ENCODE measurements around the gene RYR1.
"Not testable (repeated sequence)": the region's sequence is repeated elsewhere in the genome, so short reads cannot be mapped to it uniquely, and the experiment has no call there.

The RYR1 gene

GRCh38 chr19:38400361-38400760, 33.1 kb upstream of the RYR1 start:
- no peak for DNase-seq

GRCh38 chr19:38401148-38401547, 32.3 kb upstream of the RYR1 start:
- no peak for DNase-seq

- DNase-seq: no peak
Measured at GRCh38 chr19:38402623-38402966, 30.9 kb upstream of the RYR1 start.

GRCh38 chr19:38402967-38403674, 30.4 kb upstream of the RYR1 start, which contains the start of gene FAM98C:
FAM98C (plus strand) TSS chr19:38403093; CDS start chr19:38403154, 61 bp downstream.
- DNase-seq: peak; percentile 95

GRCh38 chr19:38404858-38405257, 28.6 kb upstream of the RYR1 start:
- DNase-seq: no peak

- DNase-seq: no peak
Measured at GRCh38 chr19:38405276-38405675, 28.2 kb upstream of the RYR1 start.

GRCh38 chr19:38409631-38410133, 23.8 kb upstream of the RYR1 start:
- DNase-seq: no peak

GRCh38 chr19:38410407-38410806, 23.1 kb upstream of the RYR1 start:
- DNase-seq: not testable (repeated sequence)

GRCh38 chr19:38411041-38411712, 22.3 kb upstream of the RYR1 start:
- DNase-seq: no peak

- not testable (repeated sequence) for DNase-seq
Measured at GRCh38 chr19:38411898-38412297, 21.6 kb upstream of the RYR1 start.

- no peak for DNase-seq
Measured at GRCh38 chr19:38412491-38412890, 21.0 kb upstream of the RYR1 start.

GRCh38 chr19:38412961-38413360, 20.5 kb upstream of the RYR1 start:
- DNase-seq: no peak

GRCh38 chr19:38413416-38413815, 20.1 kb upstream of the RYR1 start:
- no peak for DNase-seq

- DNase-seq: no peak
Measured at GRCh38 chr19:38417146-38417543, 16.3 kb upstream of the RYR1 start.

GRCh38 chr19:38417544-38418506, 15.7 kb upstream of the RYR1 start:
- DNase-seq: peak; percentile 46

GRCh38 chr19:38420935-38421334, 12.6 kb upstream of the RYR1 start:
- DNase-seq: no peak

- DNase-seq: no peak
Measured at GRCh38 chr19:38421856-38422255, 11.6 kb upstream of the RYR1 start.

- DNase-seq: no peak
Measured at GRCh38 chr19:38422438-38422837, 11.1 kb upstream of the RYR1 start.

GRCh38 chr19:38424272-38424671, 9.2 kb upstream of the RYR1 start:
- no peak for DNase-seq

GRCh38 chr19:38425222-38425809, 8.2 kb upstream of the RYR1 start:
- DNase-seq: no peak

GRCh38 chr19:38425810-38426466, 7.6 kb upstream of the RYR1 start, which contains the start of gene RASGRP4:
RASGRP4 (minus strand) TSS chr19:38426219; CDS start chr19:38426091, 128 bp downstream.
- DNase-seq: no peak

GRCh38 chr19:38427035-38427677, 6.3 kb upstream of the RYR1 start:
- DNase-seq: not testable (repeated sequence)

Data from NCI-H1105 treated with DMSO at 0.1 percent for 48 hours (cell line).